ENCODE measurements around the gene KSR2.

Gene KSR2

GRCh38 chr12:117518594-117519270 is 450.1 kb downstream of the KSR2 start:
- no peak for DNase-seq

GRCh38 chr12:117517219-117517739 is 451.5 kb downstream of the KSR2 start:
- DNase-seq, result no peak

- no peak for DNase-seq
Observed at GRCh38 chr12:117516034-117516433, 452.8 kb downstream of the KSR2 start.

GRCh38 chr12:117514016-117514415 is 454.8 kb downstream of the KSR2 start:
- DNase-seq, result peak; percentile 65

- no peak for DNase-seq
Observed at GRCh38 chr12:117513353-117513752, 455.4 kb downstream of the KSR2 start.

GRCh38 chr12:117508468-117508867 is 460.3 kb downstream of the KSR2 start:
- DNase-seq, result no peak

GRCh38 chr12:117507548-117507947 is 461.2 kb downstream of the KSR2 start:
- DNase-seq, result no peak

- no peak for DNase-seq
Observed at GRCh38 chr12:117506333-117506732, 462.5 kb downstream of the KSR2 start.

GRCh38 chr12:117502633-117503032 is 466.2 kb downstream of the KSR2 start:
- no peak for DNase-seq

GRCh38 chr12:117502233-117502632 is 466.6 kb downstream of the KSR2 start:
- DNase-seq, result no peak

- DNase-seq, result no peak
Observed at GRCh38 chr12:117501076-117501869, 467.5 kb downstream of the KSR2 start.

GRCh38 chr12:117499759-117500485 is 468.9 kb downstream of the KSR2 start:
- no peak for DNase-seq

GRCh38 chr12:117498880-117499279 is 469.9 kb downstream of the KSR2 start:
- DNase-seq, result no peak

- no peak for DNase-seq
Observed at GRCh38 chr12:117498256-117498655, 470.5 kb downstream of the KSR2 start.

GRCh38 chr12:117497407-117497806 is 471.4 kb downstream of the KSR2 start:
- DNase-seq, result no peak

- DNase-seq, result no peak
Observed at GRCh38 chr12:117494833-117495655, 473.7 kb downstream of the KSR2 start.

GRCh38 chr12:117491711-117492110 is 477.1 kb downstream of the KSR2 start:
- no peak for DNase-seq

GRCh38 chr12:117490130-117490529 is 478.7 kb downstream of the KSR2 start:
- no peak for DNase-seq

- no peak for DNase-seq
Observed at GRCh38 chr12:117489671-117490070, 479.1 kb downstream of the KSR2 start.

GRCh38 chr12:117486840-117487659 is 481.7 kb downstream of the KSR2 start:
- DNase-seq, result no peak

GRCh38 chr12:117485984-117486839 is 482.6 kb downstream of the KSR2 start:
- DNase-seq, result peak; percentile 73
